ENCODE results near the gene RAD1.

RAD1 gene

DNA sequence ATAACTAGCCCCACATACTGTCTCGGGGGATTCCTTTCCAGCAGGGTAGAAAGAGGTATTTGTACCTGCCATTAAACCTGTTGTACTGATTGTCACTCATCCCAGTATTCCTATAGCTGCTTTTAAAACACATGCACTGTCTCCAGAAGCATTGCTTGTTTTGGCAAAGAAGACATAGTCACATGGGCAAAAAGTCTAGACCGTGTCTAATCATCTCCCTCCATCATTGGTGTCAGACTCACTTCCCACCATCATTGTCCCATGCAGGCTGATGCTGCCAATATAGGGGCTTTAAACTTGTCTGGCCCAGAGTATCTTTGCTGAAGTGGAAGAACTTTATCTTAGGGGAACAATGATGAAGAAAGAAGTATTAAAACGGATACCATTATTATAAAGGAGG lies 26.6 kb upstream of the RAD1 start:
- in situ Hi-C loops (cut with HindIII; ENCODE audit: low sequenced_read_pairs): no loop called here
- no peak overlapping the region for H3K4me3 ChIP-seq (ENCODE audit: low read depth, low read length)
- no peak for DNase-seq (ENCODE audit: low read depth)
- TF ChIP-seq, protein P1, sequence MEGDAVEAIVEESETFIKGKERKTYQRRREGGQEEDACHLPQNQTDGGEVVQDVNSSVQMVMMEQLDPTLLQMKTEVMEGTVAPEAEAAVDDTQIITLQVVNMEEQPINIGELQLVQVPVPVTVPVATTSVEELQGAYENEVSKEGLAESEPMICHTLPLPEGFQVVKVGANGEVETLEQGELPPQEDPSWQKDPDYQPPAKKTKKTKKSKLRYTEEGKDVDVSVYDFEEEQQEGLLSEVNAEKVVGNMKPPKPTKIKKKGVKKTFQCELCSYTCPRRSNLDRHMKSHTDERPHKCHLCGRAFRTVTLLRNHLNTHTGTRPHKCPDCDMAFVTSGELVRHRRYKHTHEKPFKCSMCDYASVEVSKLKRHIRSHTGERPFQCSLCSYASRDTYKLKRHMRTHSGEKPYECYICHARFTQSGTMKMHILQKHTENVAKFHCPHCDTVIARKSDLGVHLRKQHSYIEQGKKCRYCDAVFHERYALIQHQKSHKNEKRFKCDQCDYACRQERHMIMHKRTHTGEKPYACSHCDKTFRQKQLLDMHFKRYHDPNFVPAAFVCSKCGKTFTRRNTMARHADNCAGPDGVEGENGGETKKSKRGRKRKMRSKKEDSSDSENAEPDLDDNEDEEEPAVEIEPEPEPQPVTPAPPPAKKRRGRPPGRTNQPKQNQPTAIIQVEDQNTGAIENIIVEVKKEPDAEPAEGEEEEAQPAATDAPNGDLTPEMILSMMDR (IDR thresholded peaks at IDR 0.05; ENCODE audit: low read depth, low read length, missing control alignments): no peak

DNA sequence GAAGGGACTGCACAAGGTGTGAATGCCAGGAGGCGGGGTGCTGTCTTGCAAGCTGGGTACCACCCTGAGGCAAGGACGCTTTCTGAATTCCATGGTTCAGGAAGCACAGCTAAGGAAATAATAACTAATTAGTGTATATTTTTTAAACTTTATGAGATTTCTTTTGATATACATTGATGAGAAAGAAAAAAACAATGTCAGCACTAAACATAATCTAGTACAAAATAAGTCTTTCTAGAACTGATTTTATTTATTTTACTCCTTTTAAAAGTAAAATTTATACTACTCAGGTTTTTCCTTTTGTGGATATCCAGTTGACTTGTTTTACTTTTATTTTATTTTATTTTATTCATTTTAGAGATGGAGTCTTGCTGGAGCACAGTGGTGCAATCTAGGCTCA lies 17.6 kb upstream of the RAD1 start:
- H3K4me3 ChIP-seq (ENCODE audit: low read depth, low read length): no peak overlapping the region
- in situ Hi-C loops (cut with HindIII; ENCODE audit: low sequenced_read_pairs): no loop called here
- DNase-seq (ENCODE audit: low read depth): no peak
- TF ChIP-seq, protein P1 (IDR thresholded peaks at IDR 0.05; ENCODE audit: low read depth, low read length, missing control alignments): no peak

GRCh38 chr5:34930870-34931269 lies 15.6 kb upstream of the RAD1 start:
- H3K4me3 ChIP-seq (ENCODE audit: low read depth, low read length): peak overlapping the region; percentile 82
- TF ChIP-seq, protein P1 (IDR thresholded peaks at IDR 0.05; ENCODE audit: low read depth, low read length, missing control alignments): no peak
- in situ Hi-C loops (cut with HindIII; ENCODE audit: low sequenced_read_pairs): no loop called here
- no peak for DNase-seq (ENCODE audit: low read depth)

GRCh38 chr5:34930462-34930844 lies 15.1 kb upstream of the RAD1 start:
- TF ChIP-seq, protein P1 (IDR thresholded peaks at IDR 0.05; ENCODE audit: low read depth, low read length, missing control alignments): no peak
- peak overlapping the region; percentile 82 for H3K4me3 ChIP-seq (ENCODE audit: low read depth, low read length)
- DNase-seq (ENCODE audit: low read depth): no peak
- in situ Hi-C loops (cut with HindIII; ENCODE audit: low sequenced_read_pairs): no loop called here

DNA sequence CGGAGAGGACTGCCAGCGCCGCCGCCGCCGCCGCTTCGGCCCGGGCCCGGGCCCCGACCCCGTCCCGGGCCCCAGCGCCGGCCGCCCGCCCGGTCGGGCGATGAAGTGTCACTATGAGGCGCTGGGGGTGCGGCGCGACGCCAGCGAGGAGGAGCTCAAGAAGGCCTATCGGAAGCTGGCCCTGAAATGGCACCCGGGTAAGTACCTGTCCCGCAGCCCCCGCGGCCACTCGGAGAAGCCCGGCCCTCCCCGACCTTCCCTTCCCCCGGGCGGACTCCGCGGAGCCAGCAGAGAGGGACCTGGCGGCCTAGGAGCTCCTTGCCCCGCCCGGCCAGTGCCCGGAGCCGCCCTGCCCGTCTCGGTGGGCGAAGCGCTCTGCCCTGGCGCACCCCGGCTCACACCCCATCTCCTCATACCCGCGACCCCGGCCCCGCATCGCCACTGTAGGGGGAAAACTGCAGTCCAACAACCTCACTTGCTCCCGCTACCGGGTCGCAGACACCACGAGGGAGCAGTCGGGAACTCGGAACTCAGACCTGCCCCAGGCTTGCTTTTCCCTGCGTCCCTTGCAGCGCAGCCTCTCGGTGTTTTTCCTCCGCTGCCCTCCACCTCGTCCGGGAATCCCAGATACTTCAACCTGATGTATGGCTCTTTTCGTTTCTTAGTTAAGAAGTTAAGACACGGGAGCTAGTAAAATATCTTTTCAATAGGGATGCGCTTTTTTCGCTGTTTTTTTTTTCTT lies 14.6 kb upstream of the RAD1 start:
- in situ Hi-C loops (cut with HindIII; ENCODE audit: low sequenced_read_pairs): no loop called here
- peak overlapping the region; percentile 82 for H3K4me3 ChIP-seq (ENCODE audit: low read depth, low read length)
- TF ChIP-seq, protein P1 (IDR thresholded peaks at IDR 0.05; ENCODE audit: low read depth, low read length, missing control alignments): peak; percentile 12
- no peak for DNase-seq (ENCODE audit: low read depth)

DNA sequence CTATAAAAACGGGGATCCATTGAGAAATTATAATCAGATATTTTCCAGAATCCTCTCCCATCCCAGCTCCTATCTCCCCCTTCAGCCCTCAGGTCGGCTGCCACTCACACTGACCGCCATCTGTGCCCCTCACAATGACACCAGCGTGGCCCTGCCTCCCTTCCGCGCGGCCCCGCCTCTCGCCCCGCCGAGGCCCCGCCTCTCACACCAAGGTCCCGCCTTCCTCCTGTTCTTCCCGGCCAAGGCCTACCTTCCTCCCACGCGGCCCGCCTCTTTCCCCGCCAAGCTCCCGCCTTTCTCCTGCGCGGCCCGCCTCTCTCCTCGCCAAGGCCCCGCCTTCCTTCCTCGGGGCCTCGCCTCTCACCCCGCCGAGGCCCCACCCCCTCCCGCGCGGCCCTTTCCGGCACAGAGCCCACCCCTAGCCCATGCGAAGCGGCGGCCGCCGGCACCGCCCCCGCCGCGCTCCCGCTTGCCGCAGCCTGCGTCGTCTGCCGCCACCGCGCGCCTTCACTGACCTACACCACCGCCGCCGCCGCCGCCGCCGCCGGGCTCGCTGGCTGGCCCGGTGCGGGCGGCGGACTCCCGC lies 13.9 kb upstream of the RAD1 start, which contains the start of gene DNAJC21:
Gene DNAJC21 (plus strand): TSS at position 426 of the 586 bp plus-strand sequence. CDS start 261 bp downstream, outside the sequence.
- in situ Hi-C loops (cut with HindIII; ENCODE audit: low sequenced_read_pairs): no loop called here
- TF ChIP-seq, protein P1 (IDR thresholded peaks at IDR 0.05; ENCODE audit: low read depth, low read length, missing control alignments): no peak

More for the DNA sequence above, 13.9 kb upstream of the RAD1 start, which contains the start of gene DNAJC21:
- DNase-seq (ENCODE audit: low read depth): peak; percentile 87
- H3K4me3 ChIP-seq (ENCODE audit: low read depth, low read length): peak within 1 kb of the TSS; percentile 82

Data from astrocyte of the cerebellum (primary cell).